Measurements from ENCODE around the gene C22orf39.

The C22orf39 gene

GRCh38 chr22:19429950-19430889 is 17.3 kb downstream of the C22orf39 start:
- peak; percentile 30 for DNase-seq (ENCODE audit: low spot score)

DNA sequence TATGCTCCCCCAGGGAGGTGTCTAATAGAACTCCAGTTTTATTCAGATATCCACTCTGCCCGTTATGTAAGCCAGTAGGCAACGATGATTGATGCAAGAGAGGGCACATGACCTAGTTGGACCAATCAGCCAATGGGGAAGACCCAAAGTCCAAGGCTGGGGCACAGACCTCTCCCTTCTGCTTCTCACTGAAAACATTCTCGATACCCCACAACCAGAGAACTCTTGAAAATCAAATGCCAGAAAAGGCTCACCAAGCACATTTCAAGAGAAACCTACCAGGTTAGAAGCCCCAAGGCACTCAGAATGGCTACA is 23.4 kb downstream of the C22orf39 start:
- no peak for DNase-seq (ENCODE audit: low spot score)

- DNase-seq (ENCODE audit: low spot score): no peak
These were observed 24.8 kb downstream of the C22orf39 start for GRCh38 chr22:19422440-19423301.

DNA sequence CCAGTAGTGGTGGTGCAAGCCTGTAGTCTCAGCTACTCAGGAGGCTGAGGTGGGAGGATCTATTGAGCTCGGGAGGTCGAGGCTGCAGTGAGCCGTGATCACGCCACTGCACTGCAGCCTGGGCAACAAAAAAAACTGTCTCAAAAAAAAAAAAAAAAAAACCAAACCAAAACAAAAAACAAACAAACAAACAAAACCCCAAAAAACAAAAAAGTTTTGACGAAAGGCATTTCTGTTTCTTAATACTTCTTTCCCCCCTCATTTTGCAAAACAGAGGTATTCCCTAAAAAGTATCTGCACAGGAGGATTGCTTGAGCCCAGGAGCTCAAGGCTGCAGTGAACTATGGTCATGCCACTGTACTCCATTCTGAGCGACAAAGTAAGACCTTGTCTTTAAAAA is 27.2 kb downstream of the C22orf39 start:
- DNase-seq (ENCODE audit: low spot score): no peak

- DNase-seq (ENCODE audit: low spot score): peak; percentile 61
These were observed 27.9 kb downstream of the C22orf39 start for GRCh38 chr22:19419464-19420178.

DNA sequence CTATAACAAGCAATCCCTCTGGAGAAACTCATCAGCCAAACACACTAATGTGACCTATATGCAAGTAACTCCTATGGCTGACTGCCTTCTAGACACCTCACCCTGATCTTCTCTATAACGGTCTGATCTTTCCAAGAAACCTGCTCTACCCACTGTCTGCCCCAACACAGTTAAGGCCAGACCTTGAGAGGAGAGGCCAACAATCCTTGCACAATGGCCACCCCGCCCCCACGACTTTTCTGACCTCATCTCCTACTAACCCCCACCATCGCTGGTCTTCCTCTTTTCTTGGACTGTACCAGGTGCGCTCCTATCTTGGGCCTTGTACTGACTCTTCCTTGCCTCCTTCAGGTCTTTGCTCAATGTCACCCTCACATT is 28.4 kb downstream of the C22orf39 start:
- peak; percentile 21 for DNase-seq (ENCODE audit: low spot score)

GRCh38 chr22:19412923-19413322 is 34.6 kb downstream of the C22orf39 start:
- no peak for DNase-seq (ENCODE audit: low spot score)

DNA sequence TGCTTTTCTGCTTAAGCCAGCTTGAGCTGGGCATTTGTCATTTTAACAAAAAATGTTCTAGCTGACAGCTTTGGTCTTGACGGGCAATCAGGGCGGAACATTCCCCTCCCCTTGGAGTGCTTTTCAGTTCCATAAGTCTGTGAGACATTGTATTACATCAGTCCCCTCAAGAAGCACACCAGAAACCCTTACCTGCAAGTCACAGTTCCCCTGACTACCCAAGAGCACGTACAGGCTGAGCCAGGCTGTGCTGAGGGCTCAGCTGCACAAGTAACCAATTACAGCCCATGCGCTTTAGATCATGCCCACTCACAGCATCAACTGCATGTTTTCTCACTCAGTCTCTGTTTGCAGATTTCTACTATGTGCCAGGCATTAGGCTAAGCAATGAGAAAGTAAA is 35.0 kb downstream of the C22orf39 start:
- DNase-seq (ENCODE audit: low spot score): no peak

DNA sequence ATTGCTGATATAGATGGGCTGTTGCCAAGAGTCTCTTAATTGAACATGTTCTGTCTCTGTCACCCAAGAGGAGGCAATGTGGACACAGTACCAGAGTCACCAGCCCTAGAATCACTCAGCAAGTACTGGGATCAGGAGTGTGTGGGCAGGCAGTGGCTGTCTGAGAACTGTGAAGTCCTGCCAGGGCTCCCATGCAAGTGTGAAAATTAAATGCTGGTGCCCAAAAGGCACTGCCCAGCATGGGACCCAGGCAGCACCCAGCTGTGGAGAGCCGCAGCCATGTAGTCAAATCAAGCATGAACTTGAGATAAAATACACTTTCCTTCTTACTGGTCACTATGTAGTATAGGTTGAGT is 35.8 kb downstream of the C22orf39 start:
- no peak for DNase-seq (ENCODE audit: low spot score)

DNA sequence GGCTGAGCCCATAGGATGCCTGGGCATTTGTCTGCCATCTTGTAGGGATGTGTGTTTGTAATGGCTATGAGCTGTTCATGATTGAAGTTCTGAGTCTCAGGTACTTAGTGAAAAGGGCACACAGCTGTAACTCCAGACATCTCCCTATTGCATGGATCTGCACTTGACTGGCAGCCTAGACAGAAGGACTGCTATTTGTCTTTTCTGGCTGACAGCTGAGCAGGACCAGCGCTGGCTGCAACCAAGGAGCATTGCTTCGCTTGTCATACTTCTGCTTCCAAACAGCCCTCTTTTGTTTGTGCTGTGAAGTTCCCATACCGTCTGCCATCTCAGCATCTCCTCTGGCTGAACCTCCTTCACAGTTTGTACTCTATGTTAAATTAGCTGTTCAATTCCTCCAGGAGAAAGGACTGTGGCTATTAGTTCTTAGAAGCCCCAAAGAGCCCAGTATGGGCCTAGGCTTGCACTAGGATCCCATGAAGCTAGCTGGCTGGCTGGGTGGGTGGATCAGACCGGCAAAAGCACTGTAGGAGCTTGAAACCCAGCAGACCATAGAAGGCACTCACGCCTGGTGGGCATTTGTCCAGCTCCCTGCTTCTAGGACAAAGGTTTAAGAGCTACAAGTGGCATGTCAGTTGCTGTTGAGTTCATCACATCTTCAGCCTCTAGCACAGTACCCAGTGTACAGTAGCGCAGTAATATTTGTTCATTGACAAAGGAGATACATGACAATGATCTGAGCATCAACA is 36.4 kb downstream of the C22orf39 start:
- no peak for DNase-seq (ENCODE audit: low spot score)

DNA sequence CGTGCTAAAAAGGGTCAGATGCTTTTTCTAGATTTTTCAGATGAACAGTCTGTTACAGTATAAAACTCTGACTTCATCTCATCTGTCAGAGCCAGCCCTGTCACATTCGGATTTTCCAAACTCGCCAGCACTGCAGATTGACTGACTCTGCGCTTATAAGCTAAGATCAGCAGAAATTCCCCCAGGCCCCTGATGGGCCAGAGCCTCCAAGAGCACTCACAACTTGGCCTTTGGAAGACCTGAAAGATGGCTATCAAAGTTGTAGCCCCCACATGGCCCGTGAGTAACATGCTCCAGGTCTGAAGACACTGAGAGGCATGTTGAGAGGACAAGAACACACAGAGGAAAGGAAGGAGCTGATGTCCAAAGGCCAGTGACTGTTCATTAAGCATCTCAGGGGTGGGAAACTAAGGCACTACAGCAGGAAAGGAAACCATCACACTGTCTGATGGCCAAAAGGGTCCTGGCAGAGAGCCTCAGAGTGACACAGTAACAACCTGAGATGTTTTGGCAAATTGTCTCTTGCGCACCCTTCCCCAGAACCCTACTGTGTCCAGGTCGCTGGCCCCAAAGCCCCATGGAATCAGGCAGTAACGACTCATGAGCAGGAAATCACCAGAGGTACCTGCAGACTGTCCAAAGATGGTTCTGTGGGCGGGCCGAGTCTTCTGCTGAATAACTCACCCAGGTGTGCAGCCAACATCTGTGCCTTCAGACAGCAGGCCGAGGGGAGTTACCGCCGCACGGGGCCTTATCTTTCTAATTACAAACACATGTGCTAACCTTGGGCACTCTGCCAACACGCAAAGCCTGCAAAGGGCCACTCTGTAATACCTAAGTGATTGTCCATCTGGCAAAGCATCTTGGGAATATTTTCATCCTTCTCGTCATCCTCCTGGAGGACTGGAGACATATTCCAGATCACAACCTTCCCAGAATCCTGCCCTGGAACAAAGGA is 39.6 kb downstream of the C22orf39 start:
- no peak for DNase-seq (ENCODE audit: low spot score)

GRCh38 chr22:19406846-19407245 is 40.7 kb downstream of the C22orf39 start:
- DNase-seq (ENCODE audit: low spot score): no peak

- no peak for DNase-seq (ENCODE audit: low spot score)
These were observed 41.2 kb downstream of the C22orf39 start for GRCh38 chr22:19406281-19406811.

GRCh38 chr22:19405652-19406051 is 41.9 kb downstream of the C22orf39 start:
- DNase-seq (ENCODE audit: low spot score): no peak

DNA sequence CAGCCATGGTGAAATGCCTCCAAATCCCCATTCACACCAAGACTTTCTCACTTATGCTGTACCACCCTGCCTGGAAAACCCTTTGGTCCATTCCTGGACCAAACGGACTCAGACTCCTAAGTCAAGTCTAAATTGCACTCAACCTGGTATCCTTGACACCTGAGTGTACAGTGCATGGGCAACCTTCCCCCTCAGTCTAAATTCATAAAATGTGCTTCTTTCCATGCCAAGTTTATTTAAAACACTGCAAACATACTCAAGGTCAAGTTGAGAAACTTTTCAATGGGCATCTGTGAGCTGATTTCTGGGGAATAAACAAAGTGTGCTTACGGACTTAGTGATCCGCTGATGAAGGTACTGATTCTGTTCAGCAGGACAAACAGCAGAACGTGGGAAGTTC is 42.4 kb downstream of the C22orf39 start:
- no peak for DNase-seq (ENCODE audit: low spot score)

GRCh38 chr22:19404676-19405075 is 42.8 kb downstream of the C22orf39 start:
- no peak for DNase-seq (ENCODE audit: low spot score)

GRCh38 chr22:19402642-19403191 is 44.8 kb downstream of the C22orf39 start:
- DNase-seq (ENCODE audit: low spot score): no peak

GRCh38 chr22:19401483-19401882 is 46.0 kb downstream of the C22orf39 start:
- DNase-seq (ENCODE audit: low spot score): no peak

- DNase-seq (ENCODE audit: low spot score): no peak
These were observed 46.6 kb downstream of the C22orf39 start for GRCh38 chr22:19400881-19401280.

- no peak for DNase-seq (ENCODE audit: low spot score)
These were observed 48.9 kb downstream of the C22orf39 start for GRCh38 chr22:19398652-19399051.
